IMR-90 (cell line): ENCODE measurements around the gene SORBS1.

Experiments
- FOS ChIP-seq: fragments of 150-350 bp; IDR thresholded peaks from 2 replicates; pipeline ENCODE4 v1.6.1; 2016; ENCODE audit warnings: low read depth, low read length
- POLR2A ChIP-seq: IDR thresholded peaks from 2 replicates; pipeline ENCODE4 v1.6.1; 2012; ENCODE audit warnings: mild to moderate bottlenecking, low read depth, low read length
- RCOR1 ChIP-seq: IDR thresholded peaks from 2 replicates; pipeline ENCODE4 v1.6.1; 2012; ENCODE audit warnings: mild to moderate bottlenecking, low read length, improper control_type of control experiment; ENCODE audit not compliant: insufficient replicate concordance
- RFX5 ChIP-seq: IDR thresholded peaks from 2 replicates; pipeline ENCODE4 v1.8.0; 2012; ENCODE audit warnings: low read depth, mild to moderate bottlenecking, low read length, moderate library complexity
- TF ChIP-seq, protein P1 (sequence below): conservative IDR thresholded peaks from 2 replicates; pipeline ENCODE4 v1.5.1; 2012; ENCODE audit warnings: mild to moderate bottlenecking, low read depth, low read length, improper control_type of control experiment

GRCh38 chr10:95314192-95314918, 246.8 kb downstream of the SORBS1 start:
- TF ChIP-seq RFX5 (no peak), FOS (no peak), RCOR1 (no peak), POLR2A (no peak)
- TF ChIP-seq, protein P1, sequence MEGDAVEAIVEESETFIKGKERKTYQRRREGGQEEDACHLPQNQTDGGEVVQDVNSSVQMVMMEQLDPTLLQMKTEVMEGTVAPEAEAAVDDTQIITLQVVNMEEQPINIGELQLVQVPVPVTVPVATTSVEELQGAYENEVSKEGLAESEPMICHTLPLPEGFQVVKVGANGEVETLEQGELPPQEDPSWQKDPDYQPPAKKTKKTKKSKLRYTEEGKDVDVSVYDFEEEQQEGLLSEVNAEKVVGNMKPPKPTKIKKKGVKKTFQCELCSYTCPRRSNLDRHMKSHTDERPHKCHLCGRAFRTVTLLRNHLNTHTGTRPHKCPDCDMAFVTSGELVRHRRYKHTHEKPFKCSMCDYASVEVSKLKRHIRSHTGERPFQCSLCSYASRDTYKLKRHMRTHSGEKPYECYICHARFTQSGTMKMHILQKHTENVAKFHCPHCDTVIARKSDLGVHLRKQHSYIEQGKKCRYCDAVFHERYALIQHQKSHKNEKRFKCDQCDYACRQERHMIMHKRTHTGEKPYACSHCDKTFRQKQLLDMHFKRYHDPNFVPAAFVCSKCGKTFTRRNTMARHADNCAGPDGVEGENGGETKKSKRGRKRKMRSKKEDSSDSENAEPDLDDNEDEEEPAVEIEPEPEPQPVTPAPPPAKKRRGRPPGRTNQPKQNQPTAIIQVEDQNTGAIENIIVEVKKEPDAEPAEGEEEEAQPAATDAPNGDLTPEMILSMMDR: no peak
